GM18511 (cell line): ENCODE results near the gene GPX4.

Source experiments
- ATAC-seq: cut with Tn5 transposase; IDR thresholded peaks from one replicate; pipeline ENCODE4 v1.9.1; 2021; ENCODE audit warnings: mild to moderate bottlenecking, moderate library complexity; ENCODE audit not compliant: unreplicated experiment

GPX4 gene

GRCh38 chr19:1147934-1148549 is 44.2 kb downstream of the GPX4 start:
- no peak for ATAC-seq

DNA sequence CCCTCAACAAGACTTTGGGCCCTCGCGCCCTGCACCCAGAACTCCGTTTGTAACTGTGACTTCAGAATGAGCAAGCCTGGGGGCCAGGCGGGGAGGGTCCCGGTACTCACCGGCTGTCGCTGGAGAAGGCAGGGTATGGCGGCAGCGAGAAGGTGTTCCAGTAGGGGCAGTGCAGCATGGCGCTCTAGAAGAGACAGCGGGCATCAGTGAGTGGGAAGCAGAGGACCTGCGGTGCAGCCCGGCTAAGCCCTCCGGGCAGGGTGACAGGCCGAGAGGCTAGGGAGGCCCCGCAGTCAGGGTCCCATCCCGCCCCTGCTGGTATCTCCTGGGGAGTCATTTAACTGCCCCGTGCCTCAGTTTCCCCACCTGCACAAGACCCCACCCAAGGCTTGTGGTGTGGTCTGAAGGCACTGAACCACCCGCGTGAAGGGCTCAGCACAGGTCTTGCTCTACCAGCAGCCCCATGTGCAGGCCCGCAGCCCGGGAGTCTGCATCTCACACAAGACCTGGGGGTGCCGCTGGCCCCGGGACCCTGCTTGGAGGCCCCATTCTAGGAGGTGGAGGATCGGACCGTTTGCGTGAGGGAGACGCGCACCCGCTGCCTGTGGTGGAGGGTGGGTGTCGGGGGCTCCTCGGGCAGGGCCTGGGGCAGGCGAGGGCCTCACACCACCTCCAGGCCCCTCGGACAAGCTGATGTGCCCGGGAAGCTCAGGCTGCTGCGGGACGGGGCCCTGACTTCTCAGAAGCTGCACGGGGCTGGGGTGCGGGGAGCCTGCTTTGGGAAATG is 45.7 kb downstream of the GPX4 start:
- ATAC-seq, result no peak

- no peak for ATAC-seq
These were observed 46.7 kb downstream of the GPX4 start for GRCh38 chr19:1150333-1151036.

GRCh38 chr19:1151037-1151724 is 47.4 kb downstream of the GPX4 start:
- no peak for ATAC-seq

DNA sequence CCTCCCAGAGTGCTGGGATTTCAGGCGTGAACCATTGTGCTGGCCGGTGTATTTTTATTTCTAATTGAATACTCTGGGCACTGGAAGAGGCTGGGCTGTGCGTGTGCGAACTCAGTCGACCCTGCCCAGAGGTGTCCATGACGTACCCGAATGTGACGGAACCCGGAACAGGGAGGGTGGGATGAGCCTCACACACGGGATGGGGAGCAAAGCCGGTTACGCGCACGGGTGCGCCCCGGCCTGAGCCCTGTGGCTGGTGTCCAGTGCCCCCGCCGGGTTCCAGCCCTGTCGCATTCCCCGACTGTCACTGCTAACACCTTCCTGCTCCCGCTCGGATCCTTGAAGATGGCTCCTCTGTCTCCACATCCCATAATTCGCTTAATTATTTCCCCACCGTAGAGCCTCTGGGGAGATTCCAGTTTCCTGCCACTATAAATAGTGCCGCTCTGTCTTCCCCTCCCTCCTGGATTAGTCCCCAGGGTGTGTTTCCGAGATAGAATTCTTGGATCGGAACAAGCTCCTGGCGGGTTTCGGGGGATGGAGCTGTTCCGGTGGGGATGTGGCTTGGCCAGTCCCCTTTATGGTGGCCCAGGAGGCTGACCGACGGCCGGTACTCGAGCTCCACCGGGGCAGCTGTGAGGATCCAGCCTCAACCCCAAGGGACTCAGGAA is 48.3 kb downstream of the GPX4 start:
- no peak for ATAC-seq

GRCh38 chr19:1153891-1154730 is 50.3 kb downstream of the GPX4 start:
- ATAC-seq, result no peak

DNA sequence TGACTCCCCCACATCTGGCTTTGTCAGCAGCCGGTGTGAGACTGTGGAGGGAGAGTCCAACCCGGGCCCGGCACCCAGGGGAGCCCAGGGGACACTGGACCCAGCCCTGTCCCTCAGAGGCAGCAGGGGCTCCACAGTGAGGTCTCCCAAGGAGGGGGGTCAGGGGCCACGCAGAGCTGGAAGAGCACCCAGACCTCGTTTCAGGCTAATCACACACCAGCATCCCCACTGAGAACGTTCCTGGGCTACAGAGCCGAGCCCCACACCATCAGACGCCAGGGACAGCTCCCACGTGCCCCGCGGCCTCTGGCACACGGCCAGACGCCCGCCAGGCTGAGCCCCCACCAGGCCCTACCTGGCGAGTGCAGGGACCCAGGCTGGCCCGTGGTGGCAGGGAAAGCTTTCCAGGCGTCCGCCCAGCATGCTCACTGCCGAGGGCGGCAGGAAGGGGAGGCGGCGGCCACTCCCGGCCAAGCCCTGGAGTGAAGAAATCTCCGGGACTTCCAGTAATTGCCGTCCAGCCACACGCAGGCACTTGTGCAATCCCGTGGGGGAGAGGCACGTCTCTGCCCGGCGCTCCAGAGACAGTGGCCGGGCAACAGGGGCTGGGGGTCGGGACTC is 51.0 kb downstream of the GPX4 start:
- ATAC-seq, result no peak

DNA sequence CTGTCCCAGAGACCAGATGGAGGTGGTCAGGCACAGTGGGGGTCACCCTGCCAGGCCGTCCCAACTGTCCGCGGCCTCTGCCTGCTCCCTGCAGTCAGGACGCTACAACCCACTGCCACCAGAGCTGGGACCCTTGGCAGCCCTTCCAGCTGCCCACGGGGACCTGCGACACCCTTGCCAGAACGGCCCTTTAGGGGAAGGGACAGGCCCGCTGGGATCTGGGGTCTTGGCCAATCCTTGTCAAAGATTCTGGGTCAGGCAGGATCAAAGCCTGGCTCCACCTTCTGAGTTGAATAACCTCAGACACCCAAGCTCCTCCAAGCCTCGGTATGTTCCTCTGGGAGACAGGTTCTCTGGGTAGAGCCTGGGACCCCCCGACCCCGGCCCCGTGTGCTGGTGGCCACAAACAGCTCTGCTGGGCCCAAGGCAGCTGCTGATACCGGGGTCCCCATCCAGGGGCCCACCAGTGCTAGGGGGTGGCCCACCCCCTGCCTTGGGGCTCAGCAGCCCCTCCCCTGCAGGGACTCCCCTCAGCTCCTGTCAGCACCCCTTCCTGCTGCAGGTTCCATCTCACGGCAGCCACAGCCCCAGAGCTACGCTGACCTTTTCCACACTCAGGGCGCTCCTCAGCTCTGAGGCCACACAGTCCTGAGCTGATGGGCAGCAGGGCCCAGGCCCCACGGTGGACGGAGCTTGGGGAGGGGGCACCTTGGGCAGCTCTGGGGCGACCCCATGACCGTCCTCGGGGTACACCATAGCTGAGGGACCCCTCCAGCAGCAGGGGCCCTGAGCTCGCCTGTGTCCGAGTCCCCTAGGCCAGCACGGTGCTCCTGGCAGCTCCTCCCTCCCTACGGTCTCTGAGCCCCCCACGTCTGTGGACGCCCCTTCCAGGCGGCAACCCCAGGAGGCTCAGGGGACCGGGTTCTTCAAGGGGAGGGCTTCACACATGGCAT is 51.8 kb downstream of the GPX4 start:
- ATAC-seq, result no peak
